DND-41 (cell line): ENCODE results near the gene AR.

Experiments
- ATAC-seq: fragments of 200-7000 bp; cut with Tn5 transposase; 3 replicates; pipeline ENCODE4 v1.9.1; 2021; ENCODE audit warnings: low read depth; ENCODE audit not compliant: insufficient read depth
- DNase-seq: peaks from one replicate; pipeline ENCODE4 v3.0.0-alpha.2; 2020
- H2AFZ ChIP-seq: 2 replicates; pipeline ENCODE4 v1.6.0; 2012; ENCODE audit warnings: low read depth, low read length
- H3K27ac ChIP-seq: 2 replicates; pipeline ENCODE4 v1.5.1; 2012; ENCODE audit warnings: low read length, inconsistent platforms
- H3K27me3 ChIP-seq: fragments of 200-600 bp; sonication (generic); 2 replicates; pipeline ENCODE4 v1.6.0; 2012; ENCODE audit warnings: low read length, mild to moderate bottlenecking, inconsistent platforms; ENCODE audit not compliant: insufficient read depth, poor library complexity
- H3K36me3 ChIP-seq: 2 replicates; pipeline ENCODE4 v1.5.1; 2012; ENCODE audit warnings: low read length, inconsistent platforms; ENCODE audit not compliant: insufficient read depth
- H3K4me1 ChIP-seq: 2 replicates; pipeline ENCODE4 v1.5.1; 2012; ENCODE audit warnings: mild to moderate bottlenecking, low read length; ENCODE audit not compliant: insufficient read depth
- H3K4me2 ChIP-seq: 2 replicates; pipeline ENCODE4 v1.6.0; 2012; ENCODE audit warnings: mild to moderate bottlenecking, moderate library complexity, low read length, inconsistent platforms; ENCODE audit not compliant: insufficient read depth
- H3K4me3 ChIP-seq, 2 experiments: fragments of 200-600 bp in 1 of 2; shearing (Covaris generic) in 1 of 2; 2 replicates each; pipeline ENCODE4 v1.5.1; 2012 to 2016; ENCODE audit warnings: inconsistent platforms in 2 of 2, low read length in 2 of 2, mild to moderate bottlenecking in 2 of 2, low read depth in 1 of 2, moderate library complexity in 1 of 2
- H3K79me2 ChIP-seq: 2 replicates; pipeline ENCODE4 v1.6.0; 2012; ENCODE audit warnings: low read length, inconsistent platforms; ENCODE audit not compliant: insufficient read depth
- H3K9ac ChIP-seq: 2 replicates; pipeline ENCODE4 v1.6.0; 2012; ENCODE audit warnings: low read depth, mild to moderate bottlenecking, inconsistent platforms, low read length, moderate library complexity
- H3K9me3 ChIP-seq: 2 replicates; pipeline ENCODE4 v1.5.1; 2012; ENCODE audit warnings: low read length, moderate library complexity, mild to moderate bottlenecking, inconsistent platforms; ENCODE audit not compliant: insufficient read depth, severe bottlenecking
- H4K20me1 ChIP-seq: 2 replicates; pipeline ENCODE4 v1.6.0; 2012; ENCODE audit warnings: low read length; ENCODE audit not compliant: insufficient read depth
- CTCF ChIP-seq: IDR thresholded peaks from 2 replicates; pipeline ENCODE4 v1.5.1; 2012; ENCODE audit warnings: borderline replicate concordance, low read length, moderate library complexity, mild to moderate bottlenecking; ENCODE audit not compliant: poor library complexity, severe bottlenecking; ENCODE audit errors: extremely low read depth
- EZH2 ChIP-seq: IDR thresholded peaks from 3 replicates; pipeline ENCODE4 v1.6.1; 2012; ENCODE audit warnings: borderline replicate concordance, low read depth, mild to moderate bottlenecking, moderate library complexity, low read length, inconsistent platforms; ENCODE audit not compliant: severe bottlenecking

AR gene

GRCh38 chrX:67538383-67538782 lies 5.4 kb upstream of the AR start:
- H2AFZ ChIP-seq, result no peak overlapping the region
- H3K9me3 ChIP-seq, result no peaks in the 10 kb centered on the region
- DNase-seq (no peak), ATAC-seq (no peak)
- H4K20me1 ChIP-seq, result no peaks in the 10 kb centered on the region
- no peak overlapping the region for H3K27ac ChIP-seq
- H3K9ac ChIP-seq, result no peak overlapping the region
- H3K36me3 ChIP-seq, result no peaks in the 10 kb centered on the region
- no peak overlapping the region for H3K4me3 ChIP-seq
- no peak overlapping the region for H3K4me2 ChIP-seq
- H3K4me1 ChIP-seq, result no peaks in the 10 kb centered on the region
- no peaks in the 10 kb centered on the region for H3K27me3 ChIP-seq
- TF ChIP-seq CTCF, result no peak
- no peak for TF ChIP-seq EZH2
- no peaks in the 10 kb centered on the region for H3K79me2 ChIP-seq

GRCh38 chrX:67544281-67545035 lies 637 bp downstream of the AR start:
- TF ChIP-seq CTCF (no peak), EZH2 (no peak)
- no peak overlapping the region for H2AFZ ChIP-seq
- no peaks in the 10 kb centered on the region for H3K4me1 ChIP-seq
- DNase-seq (no peak), ATAC-seq (no peak)
- no peaks in the 10 kb centered on the region for H3K36me3 ChIP-seq
- H3K4me2 ChIP-seq, result no peak overlapping the region
- H3K9ac ChIP-seq, result no peak overlapping the region
- H3K9me3 ChIP-seq, result no peaks in the 10 kb centered on the region
- H3K79me2 ChIP-seq, result no peaks in the 10 kb centered on the region
- H4K20me1 ChIP-seq, result no peaks in the 10 kb centered on the region
- no peak overlapping the region for H3K4me3 ChIP-seq
- no peaks in the 10 kb centered on the region for H3K27me3 ChIP-seq
- H3K27ac ChIP-seq, result no peak overlapping the region

- Histone ChIP-seq H3K27ac (no peak overlapping the region), H3K4me3 (no peak overlapping the region), H3K4me1 (no peaks in the 10 kb centered on the region), H3K9me3 (no peaks in the 10 kb centered on the region), H4K20me1 (no peaks in the 10 kb centered on the region), H3K36me3 (no peaks in the 10 kb centered on the region), H2AFZ (no peak overlapping the region), H3K79me2 (no peaks in the 10 kb centered on the region), H3K27me3 (no peaks in the 10 kb centered on the region), H3K4me2 (no peak overlapping the region), H3K9ac (no peak overlapping the region)
- no peak for ATAC-seq
- TF ChIP-seq CTCF (no peak), EZH2 (no peak)
- DNase-seq, result no peak
These were observed 1.4 kb downstream of the AR start for GRCh38 chrX:67545036-67545821.
